ENCODE measurements around the gene CEP68. TPM values are rescaled to one million over a fixed set of nuclear protein-coding genes. Genes with fewer than 3 reads are reported as not detected.
"Not testable (repeated sequence)": the region's sequence is repeated elsewhere in the genome, so short reads cannot be mapped to it uniquely, and the experiment has no call there.

The CEP68 gene
- total RNA-seq, 1 donor from 2014 or later: 3.9 TPM

DNA sequence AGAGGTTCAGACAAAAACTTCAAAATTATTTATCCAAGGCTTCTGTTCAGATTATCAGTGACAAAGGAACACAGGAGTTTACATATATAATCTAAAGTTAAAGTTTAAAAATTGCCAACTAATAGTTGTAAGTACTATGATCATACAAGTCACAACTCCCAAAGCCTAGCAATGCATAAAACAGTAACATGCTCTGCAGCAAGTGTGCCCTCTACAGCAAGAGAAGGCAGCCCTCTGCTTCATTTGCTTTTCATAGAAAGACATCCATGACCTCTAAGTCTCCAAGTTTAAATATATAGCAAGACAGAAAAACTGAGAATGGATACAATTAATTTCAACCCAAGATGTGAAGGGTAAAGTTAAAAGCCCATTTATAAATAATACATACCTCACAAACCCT is 60.4 kb downstream of the CEP68 start:
- no peaks in the 10 kb centered on the region for H3K36me3 ChIP-seq (ENCODE audit: control insufficient read depth, insufficient read depth, low read length)
- H3K4me3 ChIP-seq (ENCODE audit: low read depth, low read length): no peak overlapping the region
- no peak for DNase-seq (ENCODE audit: low read depth)
- no peaks in the 10 kb centered on the region for H3K27me3 ChIP-seq (ENCODE audit: control insufficient read depth, insufficient read depth, low read length)
- TF ChIP-seq, protein P1, sequence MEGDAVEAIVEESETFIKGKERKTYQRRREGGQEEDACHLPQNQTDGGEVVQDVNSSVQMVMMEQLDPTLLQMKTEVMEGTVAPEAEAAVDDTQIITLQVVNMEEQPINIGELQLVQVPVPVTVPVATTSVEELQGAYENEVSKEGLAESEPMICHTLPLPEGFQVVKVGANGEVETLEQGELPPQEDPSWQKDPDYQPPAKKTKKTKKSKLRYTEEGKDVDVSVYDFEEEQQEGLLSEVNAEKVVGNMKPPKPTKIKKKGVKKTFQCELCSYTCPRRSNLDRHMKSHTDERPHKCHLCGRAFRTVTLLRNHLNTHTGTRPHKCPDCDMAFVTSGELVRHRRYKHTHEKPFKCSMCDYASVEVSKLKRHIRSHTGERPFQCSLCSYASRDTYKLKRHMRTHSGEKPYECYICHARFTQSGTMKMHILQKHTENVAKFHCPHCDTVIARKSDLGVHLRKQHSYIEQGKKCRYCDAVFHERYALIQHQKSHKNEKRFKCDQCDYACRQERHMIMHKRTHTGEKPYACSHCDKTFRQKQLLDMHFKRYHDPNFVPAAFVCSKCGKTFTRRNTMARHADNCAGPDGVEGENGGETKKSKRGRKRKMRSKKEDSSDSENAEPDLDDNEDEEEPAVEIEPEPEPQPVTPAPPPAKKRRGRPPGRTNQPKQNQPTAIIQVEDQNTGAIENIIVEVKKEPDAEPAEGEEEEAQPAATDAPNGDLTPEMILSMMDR (IDR thresholded peaks at IDR 0.05; ENCODE audit: insufficient read depth, low read length, severe bottlenecking): no peak
- no peak for FAIRE-seq

DNA sequence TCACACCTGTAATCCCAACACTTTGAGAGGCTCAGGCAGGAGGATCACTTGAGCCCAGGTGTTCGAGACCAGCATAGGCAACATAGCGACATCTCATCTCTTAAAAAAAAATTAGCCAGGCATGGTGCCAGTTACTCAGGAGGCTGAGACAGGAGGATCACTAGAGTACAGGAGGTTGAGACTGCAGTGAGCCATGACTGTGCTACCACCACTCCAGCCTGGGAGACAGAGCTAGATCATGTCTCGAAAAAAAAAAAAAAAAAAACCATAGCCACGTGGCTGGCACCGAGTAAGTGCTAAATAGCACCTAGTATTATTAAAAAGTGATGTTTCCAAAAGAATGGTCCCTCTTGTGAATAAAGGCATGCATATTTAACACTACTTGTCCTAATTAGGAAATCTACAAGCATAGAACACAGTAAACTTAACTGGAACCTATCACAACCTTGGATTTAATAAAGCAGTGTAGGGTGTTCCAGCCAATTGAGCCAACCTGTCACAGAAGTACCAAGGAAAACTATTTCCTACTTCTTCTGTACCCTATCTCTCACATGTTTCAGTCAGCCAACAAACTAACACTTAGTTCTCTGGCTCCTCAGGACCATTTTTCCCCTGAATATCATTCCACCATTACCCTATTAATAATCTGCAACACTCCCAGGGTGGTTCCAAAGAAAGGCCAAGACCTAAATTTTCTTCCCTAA is 64.9 kb downstream of the CEP68 start:
- Histone ChIP-seq H3K4me3 (ENCODE audit: low read depth, low read length) (no peak overlapping the region), H3K27me3 (ENCODE audit: control insufficient read depth, insufficient read depth, low read length) (no peaks in the 10 kb centered on the region), H3K36me3 (ENCODE audit: control insufficient read depth, insufficient read depth, low read length) (no peaks in the 10 kb centered on the region)
- DNase-seq (ENCODE audit: low read depth): no peak
- no peak for FAIRE-seq
- TF ChIP-seq, protein P1 (IDR thresholded peaks at IDR 0.05; ENCODE audit: insufficient read depth, low read length, severe bottlenecking): no peak

DNA sequence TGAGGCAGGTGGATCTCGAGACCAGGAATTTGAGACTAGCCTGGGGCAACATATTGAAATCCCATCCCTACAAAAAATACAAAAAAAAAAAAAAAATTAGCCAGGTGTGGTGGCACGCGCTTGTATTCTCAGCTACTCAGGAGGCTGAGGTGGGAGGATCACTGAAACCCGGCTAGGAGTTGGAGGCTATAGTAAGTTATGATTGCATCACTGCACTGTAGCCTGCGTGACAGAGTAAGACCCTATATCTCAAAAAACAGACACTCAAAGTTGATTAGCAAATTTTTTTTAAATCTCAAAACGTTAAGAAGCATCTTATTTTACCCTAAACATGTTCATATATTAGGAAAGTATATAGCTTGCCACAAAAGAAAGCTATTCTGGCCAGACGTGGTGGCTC is 66.1 kb downstream of the CEP68 start:
- DNase-seq (ENCODE audit: low read depth) (no peak), FAIRE-seq (no peak)
- H3K36me3 ChIP-seq (ENCODE audit: control insufficient read depth, insufficient read depth, low read length): no peaks in the 10 kb centered on the region
- H3K4me3 ChIP-seq (ENCODE audit: low read depth, low read length): no peak overlapping the region
- H3K27me3 ChIP-seq (ENCODE audit: control insufficient read depth, insufficient read depth, low read length): no peaks in the 10 kb centered on the region
- TF ChIP-seq, protein P1 (IDR thresholded peaks at IDR 0.05; ENCODE audit: insufficient read depth, low read length, severe bottlenecking): no peak

DNA sequence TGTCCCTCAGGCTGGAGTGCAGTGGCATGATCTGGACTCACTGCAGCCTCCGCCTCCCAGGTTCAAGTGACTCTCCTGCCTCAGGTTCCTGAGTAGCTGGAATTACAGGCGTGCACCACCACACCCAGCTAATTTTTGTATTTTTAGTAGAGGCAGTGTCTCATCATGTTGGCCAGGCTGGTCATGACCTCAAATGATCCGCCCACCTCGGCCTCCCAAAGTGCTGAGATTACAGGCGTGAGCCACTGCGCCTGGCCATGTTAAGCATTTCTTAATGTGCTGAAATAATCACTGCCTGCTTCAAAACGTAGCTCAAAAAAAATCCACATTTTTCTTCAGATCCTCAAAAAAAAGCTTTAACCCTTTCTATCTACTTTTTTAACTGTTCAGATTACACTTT is 69.2 kb downstream of the CEP68 start:
- not testable (repeated sequence) for H3K4me3 ChIP-seq (ENCODE audit: low read depth, low read length); DNase-seq (ENCODE audit: low read depth); H3K27me3 ChIP-seq (ENCODE audit: control insufficient read depth, insufficient read depth, low read length); FAIRE-seq; H3K36me3 ChIP-seq (ENCODE audit: control insufficient read depth, insufficient read depth, low read length)

DNA sequence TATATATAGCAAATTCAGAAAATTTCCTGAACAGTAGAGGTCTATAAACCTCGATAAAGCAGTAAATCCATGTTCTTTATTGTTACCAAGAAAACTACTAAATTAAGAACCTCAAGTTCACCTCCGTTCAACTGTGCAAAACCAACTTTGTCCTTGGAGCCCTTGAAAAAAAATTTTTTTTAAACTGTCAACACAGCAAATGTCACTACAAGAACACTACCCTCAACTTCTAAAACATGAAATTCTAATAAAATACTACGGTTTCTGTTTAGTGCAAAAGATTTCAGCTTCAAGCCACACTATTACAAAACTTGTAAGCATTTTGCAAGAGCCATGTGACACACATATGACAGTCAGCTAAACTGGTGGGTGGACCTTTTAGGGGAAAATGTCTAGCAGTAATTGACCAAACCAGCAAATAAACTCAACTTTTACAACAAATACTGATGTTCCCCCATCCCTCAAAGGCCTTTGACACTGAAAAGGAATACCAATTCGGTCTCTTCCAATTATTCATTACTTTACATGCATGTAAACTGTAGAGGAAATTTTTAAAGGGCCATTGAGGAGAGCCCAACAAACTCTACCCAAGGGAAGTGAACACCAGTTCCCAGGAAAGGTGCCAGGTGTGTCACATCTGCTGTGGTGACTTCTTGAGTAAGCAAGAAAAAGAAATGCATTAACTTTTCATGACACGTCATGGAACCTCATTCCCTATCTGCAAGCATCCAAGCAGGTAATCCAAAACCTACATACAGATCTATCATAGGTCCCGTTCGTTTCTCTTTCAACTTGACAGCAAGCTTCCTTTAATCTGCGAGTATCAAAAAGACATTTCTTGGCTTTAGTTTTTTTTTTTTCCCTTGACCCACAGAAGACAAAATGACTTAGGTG is 72.3 kb downstream of the CEP68 start:
- Histone ChIP-seq H3K36me3 (ENCODE audit: control insufficient read depth, insufficient read depth, low read length) (no peaks in the 10 kb centered on the region), H3K27me3 (ENCODE audit: control insufficient read depth, insufficient read depth, low read length) (no peaks in the 10 kb centered on the region), H3K4me3 (ENCODE audit: low read depth, low read length) (peak overlapping the region; percentile 63)
- peak; percentile 73 for DNase-seq (ENCODE audit: low read depth)
- TF ChIP-seq, protein P1 (IDR thresholded peaks at IDR 0.05; ENCODE audit: insufficient read depth, low read length, severe bottlenecking): no peak
- FAIRE-seq: no peak

DNA sequence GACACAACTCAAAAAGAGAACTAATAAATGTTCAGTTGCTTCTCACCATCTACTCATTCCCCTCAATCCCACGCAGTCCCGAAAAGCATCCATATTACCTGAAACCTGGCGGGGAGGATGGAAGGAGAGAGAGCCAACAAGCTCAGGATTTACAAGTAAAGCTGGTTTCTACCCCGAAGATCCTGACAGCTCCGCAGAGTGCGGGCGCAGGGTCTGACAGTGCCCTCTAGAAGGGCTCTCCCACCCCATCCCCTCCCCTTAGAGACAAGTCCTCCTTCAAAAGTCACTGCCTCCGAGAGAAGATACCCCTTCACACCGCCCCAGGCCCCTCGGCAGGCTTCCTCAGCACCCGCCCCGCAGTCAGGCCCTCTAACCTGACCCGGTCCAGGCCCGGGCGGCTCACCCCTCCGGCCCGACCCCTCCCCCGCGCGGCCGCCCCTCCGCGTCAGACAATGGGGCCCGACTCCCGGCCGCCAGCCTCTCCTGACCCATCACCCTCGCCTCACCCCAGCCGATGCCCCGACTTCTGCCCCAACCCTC is 73.1 kb downstream of the CEP68 start:
- DNase-seq (ENCODE audit: low read depth) (no peak), FAIRE-seq (no peak)
- peak overlapping the region; percentile 63 for H3K4me3 ChIP-seq (ENCODE audit: low read depth, low read length)
- H3K36me3 ChIP-seq (ENCODE audit: control insufficient read depth, insufficient read depth, low read length): no peaks in the 10 kb centered on the region
- TF ChIP-seq, protein P1 (IDR thresholded peaks at IDR 0.05; ENCODE audit: insufficient read depth, low read length, severe bottlenecking): no peak
- H3K27me3 ChIP-seq (ENCODE audit: control insufficient read depth, insufficient read depth, low read length): no peaks in the 10 kb centered on the region
